Right ventricle myocardium superior (tissue), 1 donor: ENCODE measurements around the gene HDAC4. TPM values are rescaled to one million over a fixed set of nuclear protein-coding genes. Genes with fewer than 3 reads are reported as not detected.

Experiments used
- ATAC-seq: fragments of 200-7000 bp; cut with Tn5 transposase; one replicate; pipeline ENCODE4 v1.9.1; 2020; ENCODE audit warnings: mild to moderate bottlenecking; ENCODE audit not compliant: poor library complexity
- DNase-seq: peaks from one replicate; pipeline ENCODE4 v3.0.0-alpha.2; 2020
- intact Hi-C: fragments of 100-400 bp; cut with DNase I; formaldehyde crosslinking; loops from one replicate; pipeline ENCODE4 v1.11.2; 2022
- total RNA-seq: library from RNA; stranded (reverse); fragmentation: NEBNext Ultra II Directional; extraction: Animal tissue kit (Norgen Biotek cat#: 25700); gene quantifications from one replicate; pipeline ENCODE4 v1.2.1, GENCODE V29; 2021
- donor health status: DM: no; HTN: yes; CAD: no; lungs with severe emphysema.

HDAC4 gene
- total RNA-seq, 1 donor from 2014 or later = 24.9 TPM

- intact Hi-C loops = no loop called here
- DNase-seq (peak; percentile 69), ATAC-seq (peak; percentile 48)
Measured at GRCh38 chr2:239308661-239309397, 92.0 kb downstream of the HDAC4 start.

DNA sequence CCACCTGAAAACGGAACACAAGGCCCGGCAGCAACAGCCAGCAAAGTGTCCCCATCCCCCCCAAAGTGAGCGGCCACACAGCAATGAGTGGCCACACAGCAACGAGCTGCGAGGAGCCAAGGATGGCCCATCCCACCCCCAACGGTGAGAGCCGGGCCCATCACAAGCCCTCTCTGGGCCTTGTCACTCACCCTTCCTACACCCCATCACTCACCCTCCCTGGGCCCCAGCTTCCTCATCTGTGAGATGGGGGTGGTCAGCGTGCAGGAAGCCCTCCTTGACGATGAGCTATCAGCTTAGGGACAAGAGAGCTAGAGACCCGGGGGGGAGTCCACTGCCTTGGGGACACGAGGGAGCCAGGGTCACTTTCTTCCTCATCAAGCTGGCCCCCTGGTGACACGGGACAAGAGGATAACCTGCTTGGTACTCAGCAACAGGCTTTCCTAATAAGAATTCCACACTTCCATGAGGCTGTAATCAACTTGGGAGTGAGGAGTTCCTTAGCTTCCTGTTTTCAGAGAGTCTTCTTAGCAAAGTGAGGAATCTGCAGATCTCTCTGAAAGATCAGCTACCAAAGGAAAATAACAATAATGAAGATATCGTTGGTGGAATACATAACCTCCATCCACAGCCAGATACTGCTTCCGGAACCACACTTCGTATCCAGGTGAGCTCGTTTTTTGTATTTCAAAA is 92.8 kb downstream of the HDAC4 start:
- no peak for ATAC-seq
- no peak for DNase-seq
- intact Hi-C loops = no loop called here

DNA sequence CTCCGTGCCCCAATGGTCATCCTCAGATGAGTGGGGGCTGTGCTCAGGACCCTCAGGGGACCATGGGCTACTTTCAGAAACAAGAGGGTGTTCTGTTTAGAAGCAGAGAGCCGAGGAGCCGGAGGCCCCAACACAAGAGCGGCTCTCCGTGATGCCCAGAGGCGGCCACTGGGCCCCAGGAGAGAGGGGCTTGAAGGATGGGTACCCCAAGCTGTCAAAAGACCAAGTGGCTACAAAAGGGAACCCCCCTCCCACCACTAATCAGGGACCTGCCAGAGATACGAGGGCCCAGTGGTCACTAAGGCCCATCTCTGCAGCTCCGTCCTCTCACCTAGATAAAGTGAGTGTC is 93.6 kb downstream of the HDAC4 start:
- no peak for DNase-seq
- ATAC-seq = no peak

DNA sequence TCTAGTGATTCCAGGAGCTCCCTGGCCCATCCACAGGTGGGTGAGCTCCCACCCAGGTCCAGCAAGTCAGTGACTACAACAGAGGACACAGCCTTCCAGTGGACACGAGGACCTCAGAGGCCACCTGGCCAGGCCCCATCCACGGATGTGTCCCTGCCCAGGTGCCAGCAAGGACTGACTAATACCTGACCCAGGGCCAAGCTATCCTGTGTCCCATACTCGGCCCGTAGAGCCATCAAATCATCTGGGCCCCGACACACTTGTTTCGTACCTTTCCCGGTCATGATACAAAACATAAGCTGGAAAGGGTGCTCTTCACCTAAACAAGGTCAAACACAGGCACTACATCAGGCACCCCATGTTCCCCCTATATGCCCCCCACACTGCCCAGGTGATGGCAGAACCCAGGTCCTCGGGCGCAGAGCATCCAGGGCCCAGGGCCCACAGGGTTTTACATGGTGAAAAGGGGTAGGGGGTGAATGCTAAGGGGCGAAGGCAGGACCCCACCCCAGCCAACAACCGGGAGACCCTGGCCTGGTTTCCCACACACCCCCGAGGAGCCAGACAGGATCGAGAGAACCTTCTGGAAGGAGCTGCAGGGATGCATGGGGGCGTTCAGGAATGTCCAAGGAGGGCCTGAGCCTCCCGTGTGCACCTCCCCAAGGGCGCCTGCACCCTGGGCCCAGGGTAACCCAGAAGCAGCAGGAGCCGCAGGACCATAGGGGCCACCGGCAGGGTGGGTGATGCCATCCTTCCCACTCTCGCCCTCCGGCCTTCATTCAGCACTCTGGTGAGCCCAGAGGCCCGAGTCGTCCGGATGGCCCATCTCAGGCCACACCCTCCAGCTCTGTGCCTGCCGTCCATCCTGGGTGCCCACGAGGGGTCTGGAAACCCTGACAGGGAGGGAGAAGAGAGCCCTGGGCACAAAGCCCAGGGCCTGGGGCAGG is 94.3 kb downstream of the HDAC4 start:
- no peak for DNase-seq
- ATAC-seq = no peak
- intact Hi-C loops = no loop called here

More for the DNA sequence above, 93.6 kb downstream of the HDAC4 start:
- intact Hi-C loops = no loop called here

- ATAC-seq (no peak), DNase-seq (no peak)
- intact Hi-C loops = no loop called here
Measured at GRCh38 chr2:239305771-239306170, 95.0 kb downstream of the HDAC4 start.

GRCh38 chr2:239305222-239305575 is 95.6 kb downstream of the HDAC4 start:
- DNase-seq (no peak), ATAC-seq (peak; percentile 19)
- intact Hi-C loops = no loop called here

DNA sequence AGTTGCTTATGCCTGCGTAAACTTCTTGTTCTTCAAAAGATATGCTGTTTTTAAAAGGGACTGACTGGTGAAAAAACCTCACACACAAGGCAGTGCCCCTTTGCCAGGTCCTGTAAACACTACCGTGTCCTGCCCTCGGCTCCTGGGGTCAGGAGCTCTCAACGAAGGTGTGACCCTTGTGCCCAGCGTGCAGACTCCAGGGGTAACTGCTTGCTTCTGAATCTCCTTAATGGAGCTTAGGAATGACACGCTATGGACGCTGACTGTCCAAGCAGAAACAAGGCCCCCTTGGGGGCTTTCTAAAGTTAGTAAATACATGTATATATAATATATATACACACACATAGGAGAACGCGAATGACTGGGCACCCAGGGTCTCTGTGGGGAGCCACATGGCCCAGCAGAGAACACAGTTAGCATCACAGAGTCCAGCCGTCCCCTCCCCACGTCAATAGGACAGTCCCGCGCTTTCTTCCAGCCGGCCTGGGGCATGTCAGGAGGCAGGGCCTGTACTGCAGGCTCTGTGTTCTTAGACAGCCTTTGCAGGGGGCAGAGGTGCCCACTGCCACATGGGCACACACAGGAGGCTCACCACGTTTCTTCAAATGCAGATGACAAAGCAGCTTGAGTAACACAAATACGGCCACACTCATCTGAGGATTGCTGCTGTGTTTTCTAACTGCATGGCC is 96.1 kb downstream of the HDAC4 start:
- DNase-seq (no peak), ATAC-seq (no peak)
- intact Hi-C loops = no loop called here

DNA sequence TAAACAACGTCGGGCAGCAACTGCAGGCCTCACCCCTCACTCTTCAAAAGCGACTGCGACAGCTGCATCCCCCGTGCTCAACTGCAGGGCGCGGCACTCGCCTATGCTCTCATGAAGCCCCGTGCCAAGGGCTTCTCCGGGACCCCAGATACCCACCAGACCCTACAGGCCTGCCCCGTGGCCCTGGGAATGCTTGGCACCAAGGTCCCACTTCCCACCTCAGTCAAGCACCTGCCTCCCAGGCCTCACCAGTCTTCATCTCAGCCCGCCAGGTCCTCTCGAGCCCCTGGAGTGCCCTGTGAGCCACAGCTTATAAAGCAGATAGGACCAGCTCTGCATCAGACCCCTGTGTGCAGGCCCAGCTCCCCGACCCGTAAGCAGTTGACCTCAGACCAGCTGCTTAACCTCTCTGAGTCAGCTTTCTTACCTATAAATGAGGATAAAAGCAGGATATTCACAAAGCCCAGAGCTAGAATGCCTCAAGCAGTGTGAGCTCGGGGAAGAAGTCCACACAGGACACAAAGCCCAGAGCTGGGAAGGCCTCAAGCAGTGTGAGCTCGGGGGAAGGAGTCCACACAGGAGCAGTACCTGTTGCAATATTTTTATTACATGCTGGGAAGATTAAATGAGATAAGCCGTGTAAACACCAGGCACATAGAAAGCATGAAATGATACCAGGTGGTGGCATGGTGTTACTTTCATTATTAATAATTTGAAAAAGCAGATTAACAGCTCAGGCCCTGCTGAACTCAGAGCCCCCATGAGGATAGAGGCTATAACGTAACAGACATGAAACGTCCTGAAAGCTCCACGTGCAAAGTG is 96.9 kb downstream of the HDAC4 start:
- intact Hi-C loops = no loop called here
- ATAC-seq = no peak

DNA sequence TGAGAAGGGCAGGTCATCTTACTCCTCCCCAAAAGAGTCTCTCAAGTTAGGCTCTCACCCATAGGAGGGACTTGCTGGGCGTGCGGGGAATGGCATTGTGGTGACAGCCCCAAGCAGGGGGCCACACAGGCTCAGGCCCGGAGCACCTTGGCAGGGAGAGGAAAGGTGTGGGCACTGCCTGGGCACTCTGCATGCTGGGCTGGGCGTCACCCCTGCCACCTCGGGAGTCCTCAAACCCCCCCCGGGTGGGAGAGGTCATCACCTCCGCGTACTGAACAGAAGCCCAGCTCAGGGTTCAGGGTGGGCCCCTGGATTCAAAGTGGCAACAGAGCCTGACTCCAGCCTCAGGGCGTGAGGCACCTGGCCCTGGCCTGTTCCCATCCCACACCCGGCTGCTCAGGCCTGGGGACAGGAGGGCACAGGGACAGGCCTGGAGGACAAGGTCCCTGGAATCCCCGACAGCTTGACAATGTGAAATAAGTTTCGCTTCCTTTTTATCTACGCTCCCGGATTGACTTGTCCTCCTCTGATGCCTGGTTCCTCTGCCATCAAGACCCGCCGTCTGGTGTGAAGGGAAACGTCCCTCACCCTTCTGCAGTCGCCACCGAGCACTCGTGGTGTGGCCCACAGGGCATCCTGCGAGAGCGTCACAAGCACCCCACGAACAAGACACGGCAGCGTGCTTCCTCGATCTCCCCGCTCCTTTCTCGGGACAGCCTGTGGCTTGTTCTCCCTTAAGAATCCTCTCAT is 97.8 kb downstream of the HDAC4 start:
- DNase-seq (no peak), ATAC-seq (no peak)
- intact Hi-C loops = no loop called here

More for the DNA sequence above, 96.9 kb downstream of the HDAC4 start:
- no peak for DNase-seq

DNA sequence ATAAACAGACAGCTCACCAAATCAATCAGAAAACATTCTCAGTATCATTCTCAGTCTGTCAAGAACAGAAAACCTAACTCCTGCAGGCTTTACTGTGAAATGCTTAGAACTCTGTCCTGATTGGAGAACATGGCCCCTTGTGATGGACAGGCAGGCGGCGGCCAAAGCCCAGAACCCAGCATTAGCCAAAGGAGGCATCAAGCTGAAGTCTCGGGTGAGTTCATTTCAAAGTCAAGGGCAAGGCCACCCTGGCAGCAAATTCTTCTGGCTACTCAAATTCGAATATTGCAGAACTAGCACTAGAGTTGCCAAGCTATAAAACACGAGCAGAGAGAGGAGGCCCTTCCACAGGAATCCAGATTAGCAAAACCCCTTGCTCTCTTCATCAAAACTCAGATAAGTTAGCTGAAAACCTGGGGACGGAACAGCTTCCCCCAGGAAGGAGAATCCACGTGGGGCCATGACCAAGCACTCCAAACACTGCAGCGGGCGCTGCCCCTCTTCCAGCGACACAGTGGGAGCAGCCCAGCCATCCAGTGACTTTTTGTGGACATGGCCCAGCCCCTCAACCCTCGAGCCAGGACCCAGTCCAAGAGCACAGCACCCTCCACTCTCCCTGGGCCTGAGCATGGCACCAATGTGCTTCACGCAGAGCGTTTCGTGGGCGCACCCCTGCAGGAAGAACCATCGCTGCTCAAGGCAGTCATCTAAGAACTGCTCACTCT is 98.6 kb downstream of the HDAC4 start:
- DNase-seq (no peak), ATAC-seq (peak; percentile 6)
- intact Hi-C loops = no loop called here

DNA sequence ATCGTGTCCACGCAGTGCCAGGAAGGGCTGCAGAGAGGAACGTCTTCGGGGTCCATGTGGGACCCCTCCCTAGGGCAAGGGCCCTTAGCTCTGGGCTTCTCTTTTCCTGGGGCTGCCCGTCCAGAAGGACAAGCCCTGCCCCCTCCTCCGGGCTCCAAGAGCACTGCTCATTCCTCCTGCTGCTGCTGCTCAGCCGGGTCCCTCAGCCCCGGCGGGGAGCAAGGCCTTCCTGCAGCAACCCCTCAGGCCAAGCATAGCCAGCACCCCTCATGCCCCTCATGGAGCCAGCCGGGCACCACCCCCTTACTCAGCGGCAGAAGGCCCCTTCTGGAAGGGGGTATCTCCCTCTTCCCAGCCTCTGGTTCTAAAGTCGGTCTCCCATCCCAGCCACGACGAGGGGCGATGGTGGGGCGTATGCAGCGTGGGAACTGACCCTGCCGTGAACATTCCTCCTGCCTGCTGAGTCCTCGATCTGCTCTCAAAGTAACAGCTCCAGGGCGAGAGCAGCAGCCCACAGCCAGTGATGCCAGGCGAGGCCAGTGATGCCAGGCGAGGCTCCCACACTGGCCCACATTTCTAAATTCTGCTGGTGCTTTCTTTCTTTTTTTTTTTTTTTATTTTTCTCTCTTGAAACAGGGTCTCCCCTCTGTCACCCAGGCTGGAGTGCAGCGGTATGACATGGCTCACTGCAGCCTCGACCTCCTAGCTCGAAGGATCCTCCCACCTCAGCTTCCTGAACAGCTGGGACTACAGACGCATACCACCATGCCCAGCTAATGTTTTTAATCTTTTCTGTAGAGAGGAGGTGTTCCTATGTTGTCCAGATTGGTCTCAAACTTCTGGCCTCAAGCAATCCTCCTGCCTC is 99.7 kb downstream of the HDAC4 start:
- ATAC-seq (no peak), DNase-seq (no peak)
- intact Hi-C loops = no loop called here

DNA sequence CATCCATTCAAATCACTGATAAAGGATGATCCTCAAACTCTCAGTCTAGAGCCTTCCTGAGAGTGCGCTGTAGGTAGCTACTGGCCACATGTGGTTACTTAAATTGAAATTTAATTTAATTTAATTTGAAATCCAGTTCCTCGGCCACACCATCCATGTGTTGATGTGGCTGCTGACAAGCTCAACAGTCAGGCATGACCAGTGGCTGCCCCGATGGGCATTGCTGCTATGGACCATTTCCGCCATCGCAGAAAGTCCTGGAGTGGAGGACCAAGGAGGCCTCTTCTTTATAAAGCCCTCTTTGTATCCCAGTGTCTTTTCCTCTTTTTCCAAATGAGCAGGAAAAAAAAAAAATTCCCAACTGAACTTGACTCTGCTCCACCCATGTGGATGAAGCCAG is 100.6 kb downstream of the HDAC4 start:
- no peak for ATAC-seq
- DNase-seq = no peak
- intact Hi-C loops = no loop called here

DNA sequence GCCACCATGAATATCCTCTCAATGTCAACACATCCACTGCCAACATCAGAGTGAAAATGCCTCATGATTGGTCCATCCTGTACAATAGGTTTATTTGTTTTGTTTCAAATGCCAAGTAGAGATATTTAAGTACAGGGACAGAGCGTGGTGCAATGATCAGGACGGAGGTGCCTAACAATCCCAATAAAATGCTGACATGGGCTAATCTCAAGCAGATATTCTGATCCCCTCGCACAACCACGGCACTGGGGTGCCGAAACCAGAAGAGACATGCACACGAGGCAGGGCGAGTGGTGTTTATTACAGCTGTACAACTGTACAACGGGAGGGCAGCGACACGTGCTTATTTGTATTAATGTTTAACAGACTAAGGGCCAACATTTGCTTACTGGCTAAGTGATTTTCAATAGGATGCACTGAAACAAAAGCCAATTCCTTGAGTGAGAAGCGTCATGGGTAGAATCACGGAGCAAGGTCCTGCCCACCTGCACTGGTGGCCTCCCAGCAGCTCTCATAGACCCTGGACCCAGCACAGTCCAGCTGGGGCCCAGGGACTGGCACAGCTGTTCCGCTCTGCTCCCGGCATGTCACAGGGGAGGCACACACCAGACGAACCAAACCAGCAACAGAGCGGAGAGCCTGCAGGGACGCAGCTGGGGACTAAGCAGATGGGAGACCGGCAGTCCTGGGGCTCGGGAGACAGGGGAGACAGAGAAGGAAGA is 101.4 kb downstream of the HDAC4 start:
- DNase-seq (no peak), ATAC-seq (no peak)
- intact Hi-C loops = no loop called here

- DNase-seq = no peak
- intact Hi-C loops = no loop called here
Measured at GRCh38 chr2:239298116-239298804, 102.6 kb downstream of the HDAC4 start.

More at GRCh38 chr2:239298116-239298804, 102.6 kb downstream of the HDAC4 start:
- ATAC-seq = no peak
